Omental fat pad (tissue), 4 donors: ENCODE results near the gene TP53I13. TPM values are rescaled to one million over a fixed set of nuclear protein-coding genes. Genes with fewer than 3 reads are reported as not detected.
"Not testable (repeated sequence)": the region's sequence is repeated elsewhere in the genome, so short reads cannot be mapped to it uniquely, and the experiment has no call there.

ENCODE experiments used
- ATAC-seq: fragments of 150-250 bp; one replicate; pipeline ENCODE4 v1.9.1; 2016; ENCODE audit warnings: mild to moderate bottlenecking, moderate library complexity; ENCODE audit not compliant: low FRiP score
- DNase-seq: peaks from one replicate; pipeline ENCODE4 v3.0.0-alpha.2; 2019; ENCODE audit warnings: low spot score
- CTCF ChIP-seq, 3 donors: fragments of 450-650 bp; IDR thresholded peaks; one replicate each; pipeline ENCODE4 v1.5.1; 2016 to 2017; ENCODE audit warnings: antibody characterized with exemption in 3 of 3, mild to moderate bottlenecking in 3 of 3, moderate library complexity in 2 of 3
- total RNA-seq, 4 donors: library from RNA; depleted of rRNA; stranded (reverse); fragments of >200 nt; gene quantifications; one replicate each; pipeline ENCODE4 v1.1.0, GENCODE V29; 2016

TP53I13 gene
- total RNA-seq, 4 donors from 2014 or later: 65.0 to 122 (median 72.6) TPM

GRCh38 chr17:29546830-29547229, 21.7 kb upstream of the TP53I13 start:
- no peak for TF ChIP-seq CTCF (IDR thresholded peaks at IDR 0.05)
- DNase-seq (no peak), ATAC-seq (no peak)

- no peak for DNase-seq
- no peak for TF ChIP-seq CTCF (IDR thresholded peaks at IDR 0.05)
- no peak for ATAC-seq
These were observed 19.2 kb upstream of the TP53I13 start for GRCh38 chr17:29549177-29549923.

- no peak for TF ChIP-seq CTCF (IDR thresholded peaks at IDR 0.05)
- ATAC-seq: no peak
- DNase-seq: no peak
These were observed 12.7 kb upstream of the TP53I13 start for GRCh38 chr17:29555840-29556239.

GRCh38 chr17:29557085-29557738, 11.3 kb upstream of the TP53I13 start:
- TF ChIP-seq CTCF (IDR thresholded peaks at IDR 0.05): no peak
- DNase-seq (no peak), ATAC-seq (peak; percentile 80)

- DNase-seq: no peak
- no peak for TF ChIP-seq CTCF (IDR thresholded peaks at IDR 0.05)
- ATAC-seq: peak; percentile 9
These were observed 10.8 kb upstream of the TP53I13 start for GRCh38 chr17:29557739-29558116.

- not testable (repeated sequence) for DNase-seq, ATAC-seq
These were observed 10.4 kb upstream of the TP53I13 start for GRCh38 chr17:29558139-29558538.

- DNase-seq (no peak), ATAC-seq (no peak)
- no peak for TF ChIP-seq CTCF (IDR thresholded peaks at IDR 0.05)
These were observed 8.9 kb upstream of the TP53I13 start for GRCh38 chr17:29559640-29560039.
